Stomach (tissue), 4 donors: Measurements from ENCODE around the gene GDF11.

Experiments
- POLR2A ChIP-seq, 4 donors: fragments of 450-650 bp; IDR thresholded peaks; one replicate each; pipeline ENCODE4 v1.6.1; 2016; ENCODE audit warnings: antibody characterized with exemption in 4 of 4, control low read depth in 2 of 4, mild to moderate bottlenecking in 1 of 4, moderate library complexity in 1 of 4
- POLR2AphosphoS5 ChIP-seq, 3 donors: sonication (generic); formaldehyde crosslinking; IDR thresholded peaks; one replicate each; pipeline ENCODE4 v1.6.1; 2016; ENCODE audit warnings: antibody characterized with exemption in 3 of 3
- TF ChIP-seq, protein P1 (sequence below), 7 experiments: fragments of 450-650 bp in 4 of 7; fragments of 200-600 bp in 3 of 7; sonication (generic) in 3 of 7; IDR thresholded peaks; one replicate each; pipeline ENCODE4 v1.5.1; 2016 to 2019; ENCODE audit warnings: antibody characterized with exemption in 7 of 7, control low read depth in 2 of 7, mild to moderate bottlenecking in 1 of 7

DNA sequence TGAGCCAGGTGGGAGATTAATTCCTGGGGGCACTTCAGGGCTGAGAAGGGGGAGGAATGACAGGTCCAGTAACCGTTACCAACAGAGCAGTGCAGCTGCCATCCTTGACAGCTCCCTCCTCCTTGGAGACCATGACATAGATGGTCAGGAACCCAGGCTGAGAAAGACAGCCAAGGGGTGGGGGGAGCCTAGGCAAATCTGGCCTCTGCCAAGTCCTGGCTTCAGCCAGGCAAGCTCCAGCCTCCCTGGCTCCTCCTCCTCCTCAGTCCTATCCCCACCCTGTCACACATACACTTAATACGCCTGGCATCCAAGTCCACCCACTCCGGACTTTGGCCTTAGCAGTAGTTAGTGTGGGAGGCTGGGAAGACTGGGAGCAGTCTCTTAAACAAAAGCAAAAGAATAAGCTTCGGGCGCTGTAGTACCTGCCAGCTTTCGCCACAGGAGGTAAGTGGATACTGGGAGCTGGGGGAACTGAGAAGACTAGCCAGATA, 22.8 kb upstream of the GDF11 start, which contains the start of gene RDH5:
- TF ChIP-seq POLR2A (IDR thresholded peaks at IDR 0.05) (peak in 1 of 4 donors; percentile 33), POLR2AphosphoS5 (IDR thresholded peaks at IDR 0.05) (peak in 2 of 3 donors; percentile 66 to 90)
- TF ChIP-seq, protein P1, sequence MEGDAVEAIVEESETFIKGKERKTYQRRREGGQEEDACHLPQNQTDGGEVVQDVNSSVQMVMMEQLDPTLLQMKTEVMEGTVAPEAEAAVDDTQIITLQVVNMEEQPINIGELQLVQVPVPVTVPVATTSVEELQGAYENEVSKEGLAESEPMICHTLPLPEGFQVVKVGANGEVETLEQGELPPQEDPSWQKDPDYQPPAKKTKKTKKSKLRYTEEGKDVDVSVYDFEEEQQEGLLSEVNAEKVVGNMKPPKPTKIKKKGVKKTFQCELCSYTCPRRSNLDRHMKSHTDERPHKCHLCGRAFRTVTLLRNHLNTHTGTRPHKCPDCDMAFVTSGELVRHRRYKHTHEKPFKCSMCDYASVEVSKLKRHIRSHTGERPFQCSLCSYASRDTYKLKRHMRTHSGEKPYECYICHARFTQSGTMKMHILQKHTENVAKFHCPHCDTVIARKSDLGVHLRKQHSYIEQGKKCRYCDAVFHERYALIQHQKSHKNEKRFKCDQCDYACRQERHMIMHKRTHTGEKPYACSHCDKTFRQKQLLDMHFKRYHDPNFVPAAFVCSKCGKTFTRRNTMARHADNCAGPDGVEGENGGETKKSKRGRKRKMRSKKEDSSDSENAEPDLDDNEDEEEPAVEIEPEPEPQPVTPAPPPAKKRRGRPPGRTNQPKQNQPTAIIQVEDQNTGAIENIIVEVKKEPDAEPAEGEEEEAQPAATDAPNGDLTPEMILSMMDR (IDR thresholded peaks at IDR 0.05): no peak
